Ishikawa (cell line): ENCODE data around the gene ZNF805.

Source experiments
- CEBPB ChIP-seq: IDR thresholded peaks from 2 replicates; pipeline ENCODE4 v1.6.1; 2012
- EP300 ChIP-seq: IDR thresholded peaks from 2 replicates; pipeline ENCODE4 v1.6.1; 2012; ENCODE audit warnings: borderline replicate concordance
- FOXM1 ChIP-seq: IDR thresholded peaks from 2 replicates; pipeline ENCODE4 v1.6.1; 2012; ENCODE audit warnings: low read depth, borderline replicate concordance
- RAD21 ChIP-seq: IDR thresholded peaks from 2 replicates; pipeline ENCODE4 v1.6.1; 2012; ENCODE audit warnings: low read depth
- TAF1 ChIP-seq: IDR thresholded peaks from 2 replicates; pipeline ENCODE4 v1.6.1; 2012; ENCODE audit warnings: low read depth, mild to moderate bottlenecking
- TEAD4 ChIP-seq: IDR thresholded peaks from 2 replicates; pipeline ENCODE4 v1.6.1; 2012
- ZBTB7A ChIP-seq: IDR thresholded peaks from 2 replicates; pipeline ENCODE4 v1.6.1; 2012; ENCODE audit warnings: low read depth
- TF ChIP-seq, protein P1 (sequence below): IDR thresholded peaks from 2 replicates; pipeline ENCODE4 v1.6.1; 2012; ENCODE audit warnings: low read depth, mild to moderate bottlenecking
- TF ChIP-seq, protein P2 (sequence below): IDR thresholded peaks from 2 replicates; pipeline ENCODE4 v1.6.1; 2012

DNA sequence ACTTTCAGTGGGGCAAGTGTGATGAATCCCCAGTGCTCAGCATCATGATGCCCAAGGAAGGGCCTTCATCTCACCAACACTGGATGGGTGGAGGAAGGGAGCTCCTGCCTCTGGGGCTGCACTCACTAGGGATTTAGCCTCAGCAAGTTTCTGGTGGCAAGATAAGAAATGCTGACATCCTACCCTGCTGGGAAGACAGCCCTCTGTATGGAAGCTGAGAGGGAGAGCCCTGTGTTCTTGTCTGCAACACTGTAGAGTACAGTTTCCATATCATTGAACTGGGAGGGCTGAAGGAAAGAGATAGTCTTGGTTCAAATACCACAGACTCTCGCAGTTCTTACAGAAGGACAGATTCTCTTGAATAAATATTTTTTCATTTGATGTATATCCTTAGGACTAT is 32.6 kb downstream of the ZNF805 start:
- TF ChIP-seq ZBTB7A (no peak), TAF1 (no peak), RAD21 (no peak), EP300 (no peak), FOXM1 (no peak), CEBPB (no peak), TEAD4 (no peak)
- TF ChIP-seq, protein P1, sequence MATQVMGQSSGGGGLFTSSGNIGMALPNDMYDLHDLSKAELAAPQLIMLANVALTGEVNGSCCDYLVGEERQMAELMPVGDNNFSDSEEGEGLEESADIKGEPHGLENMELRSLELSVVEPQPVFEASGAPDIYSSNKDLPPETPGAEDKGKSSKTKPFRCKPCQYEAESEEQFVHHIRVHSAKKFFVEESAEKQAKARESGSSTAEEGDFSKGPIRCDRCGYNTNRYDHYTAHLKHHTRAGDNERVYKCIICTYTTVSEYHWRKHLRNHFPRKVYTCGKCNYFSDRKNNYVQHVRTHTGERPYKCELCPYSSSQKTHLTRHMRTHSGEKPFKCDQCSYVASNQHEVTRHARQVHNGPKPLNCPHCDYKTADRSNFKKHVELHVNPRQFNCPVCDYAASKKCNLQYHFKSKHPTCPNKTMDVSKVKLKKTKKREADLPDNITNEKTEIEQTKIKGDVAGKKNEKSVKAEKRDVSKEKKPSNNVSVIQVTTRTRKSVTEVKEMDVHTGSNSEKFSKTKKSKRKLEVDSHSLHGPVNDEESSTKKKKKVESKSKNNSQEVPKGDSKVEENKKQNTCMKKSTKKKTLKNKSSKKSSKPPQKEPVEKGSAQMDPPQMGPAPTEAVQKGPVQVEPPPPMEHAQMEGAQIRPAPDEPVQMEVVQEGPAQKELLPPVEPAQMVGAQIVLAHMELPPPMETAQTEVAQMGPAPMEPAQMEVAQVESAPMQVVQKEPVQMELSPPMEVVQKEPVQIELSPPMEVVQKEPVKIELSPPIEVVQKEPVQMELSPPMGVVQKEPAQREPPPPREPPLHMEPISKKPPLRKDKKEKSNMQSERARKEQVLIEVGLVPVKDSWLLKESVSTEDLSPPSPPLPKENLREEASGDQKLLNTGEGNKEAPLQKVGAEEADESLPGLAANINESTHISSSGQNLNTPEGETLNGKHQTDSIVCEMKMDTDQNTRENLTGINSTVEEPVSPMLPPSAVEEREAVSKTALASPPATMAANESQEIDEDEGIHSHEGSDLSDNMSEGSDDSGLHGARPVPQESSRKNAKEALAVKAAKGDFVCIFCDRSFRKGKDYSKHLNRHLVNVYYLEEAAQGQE, result no peak
- TF ChIP-seq, protein P2, sequence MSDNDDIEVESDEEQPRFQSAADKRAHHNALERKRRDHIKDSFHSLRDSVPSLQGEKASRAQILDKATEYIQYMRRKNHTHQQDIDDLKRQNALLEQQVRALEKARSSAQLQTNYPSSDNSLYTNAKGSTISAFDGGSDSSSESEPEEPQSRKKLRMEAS, result no peak
